IPS DF 19.7 (cell line): ENCODE data around the gene GNAQ.

ENCODE experiments used
- DNase-seq: peaks from one replicate; pipeline ENCODE4 v3.0.0-alpha.2; 2013; ENCODE audit warnings: low read depth, low spot score

Gene GNAQ

GRCh38 chr9:77816641-77817341, 214.8 kb downstream of the GNAQ start:
- DNase-seq: no peak

- no peak for DNase-seq
These were observed 216.4 kb downstream of the GNAQ start for GRCh38 chr9:77815260-77815659.

- no peak for DNase-seq
These were observed 219.8 kb downstream of the GNAQ start for GRCh38 chr9:77811832-77812231.

- no peak for DNase-seq
These were observed 220.9 kb downstream of the GNAQ start for GRCh38 chr9:77810637-77811119.

- no peak for DNase-seq
These were observed 221.6 kb downstream of the GNAQ start for GRCh38 chr9:77810047-77810446.

GRCh38 chr9:77809552-77809951, 222.1 kb downstream of the GNAQ start:
- no peak for DNase-seq

GRCh38 chr9:77808751-77809081, 222.9 kb downstream of the GNAQ start:
- no peak for DNase-seq

- no peak for DNase-seq
These were observed 223.5 kb downstream of the GNAQ start for GRCh38 chr9:77807846-77808750.

- no peak for DNase-seq
These were observed 224.3 kb downstream of the GNAQ start for GRCh38 chr9:77807281-77807683.

GRCh38 chr9:77806741-77807140, 224.9 kb downstream of the GNAQ start:
- DNase-seq: no peak

GRCh38 chr9:77805810-77806209, 225.8 kb downstream of the GNAQ start:
- DNase-seq: no peak

GRCh38 chr9:77803423-77803822, 228.2 kb downstream of the GNAQ start:
- DNase-seq: no peak

GRCh38 chr9:77802515-77803293, 228.9 kb downstream of the GNAQ start:
- no peak for DNase-seq

GRCh38 chr9:77802064-77802463, 229.5 kb downstream of the GNAQ start:
- DNase-seq: no peak

GRCh38 chr9:77800924-77801551, 230.6 kb downstream of the GNAQ start:
- no peak for DNase-seq

GRCh38 chr9:77798140-77798539, 233.5 kb downstream of the GNAQ start:
- DNase-seq: no peak

GRCh38 chr9:77794985-77795384, 236.6 kb downstream of the GNAQ start:
- DNase-seq: no peak

GRCh38 chr9:77793849-77794248, 237.8 kb downstream of the GNAQ start:
- DNase-seq: no peak

- DNase-seq: no peak
These were observed 241.7 kb downstream of the GNAQ start for GRCh38 chr9:77789891-77790290.

- DNase-seq: no peak
These were observed 246.3 kb downstream of the GNAQ start for GRCh38 chr9:77785341-77785740.

- no peak for DNase-seq
These were observed 248.1 kb downstream of the GNAQ start for GRCh38 chr9:77783518-77783917.

GRCh38 chr9:77779010-77779409, 252.6 kb downstream of the GNAQ start:
- DNase-seq: no peak
